GM21423 (cell line): Measurements from ENCODE around the gene TEX12.

Experiments used
- ATAC-seq: cut with Tn5 transposase; IDR thresholded peaks from one replicate; pipeline ENCODE4 v1.9.1; 2021; ENCODE audit warnings: mild to moderate bottlenecking, moderate library complexity; ENCODE audit not compliant: unreplicated experiment

TEX12 gene

DNA sequence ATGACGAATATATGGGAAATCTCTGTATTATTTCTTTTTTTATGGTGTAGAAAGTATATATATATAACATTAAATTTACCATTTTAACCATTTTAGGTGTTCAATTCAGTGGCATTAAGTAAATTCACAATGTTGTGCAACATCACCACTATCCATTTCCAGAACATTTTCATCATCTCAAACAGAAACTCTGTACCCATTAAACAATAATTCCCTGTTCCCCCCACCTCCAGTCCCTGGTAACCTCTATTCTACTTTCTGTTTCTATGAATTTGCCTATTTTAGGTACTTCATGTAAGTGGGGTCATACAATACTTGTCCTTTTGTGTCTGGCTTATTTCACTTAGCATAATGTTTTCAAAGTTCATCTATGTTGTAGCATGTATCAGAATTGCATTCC lies 43.7 kb downstream of the TEX12 start:
- no peak for ATAC-seq

- no peak for ATAC-seq
These were observed 44.4 kb downstream of the TEX12 start for GRCh38 chr11:112211536-112211935.

DNA sequence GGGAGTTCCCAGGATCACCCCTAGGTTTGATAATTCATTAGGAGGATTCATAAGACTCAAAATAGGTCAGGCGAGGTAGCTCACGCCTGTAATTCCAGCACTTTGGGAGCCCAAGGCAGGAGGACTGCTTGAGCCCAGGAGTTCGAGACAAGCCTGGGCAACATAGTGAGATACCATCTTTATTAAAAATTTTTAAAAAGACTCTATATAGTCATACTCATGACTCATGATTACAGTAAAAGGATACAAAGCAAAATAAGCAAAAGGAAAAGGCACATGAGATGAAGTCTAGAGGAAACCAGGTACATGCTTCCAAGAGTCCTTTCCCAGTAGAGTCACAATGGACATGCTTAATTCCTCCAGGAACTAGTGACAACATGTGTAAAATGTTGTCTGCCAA lies 45.1 kb downstream of the TEX12 start:
- ATAC-seq: no peak

DNA sequence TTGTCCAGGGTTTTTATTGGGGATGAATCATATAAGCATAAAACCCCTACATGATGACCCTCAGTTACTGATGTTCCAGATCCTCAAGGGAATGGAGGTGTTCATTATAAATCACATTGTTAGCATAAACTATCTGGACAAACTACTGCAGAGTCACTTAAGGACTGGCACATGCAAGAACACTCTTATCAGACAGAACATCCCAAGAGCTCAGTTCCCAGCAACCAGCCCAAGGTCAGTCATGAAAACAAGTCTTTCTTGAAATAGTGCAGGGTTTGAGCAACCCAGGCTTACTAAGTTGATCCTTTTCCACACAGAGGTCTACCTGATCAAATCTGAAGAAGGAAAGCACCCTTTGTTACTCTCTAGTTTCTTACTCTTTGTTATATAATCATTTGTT lies 45.5 kb downstream of the TEX12 start:
- ATAC-seq: no peak

DNA sequence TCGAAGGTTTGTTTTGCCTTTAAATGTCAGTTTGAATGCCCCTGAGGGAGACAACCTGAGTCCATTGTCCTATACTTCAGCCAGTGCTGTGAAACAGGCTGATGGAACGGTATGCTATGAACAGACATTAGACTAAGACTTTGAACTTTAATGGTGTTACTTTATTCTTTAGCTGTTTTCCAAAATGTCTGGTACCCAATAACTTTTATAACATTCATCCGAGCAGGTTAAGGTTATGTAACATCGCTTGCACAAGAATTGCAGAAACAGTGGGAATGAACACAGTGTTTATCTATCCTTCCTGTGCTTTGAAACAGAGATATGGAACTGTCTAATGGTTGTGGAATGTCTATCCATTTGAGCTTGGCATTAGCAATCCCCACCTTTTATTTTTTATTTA lies 46.6 kb downstream of the TEX12 start:
- no peak for ATAC-seq

DNA sequence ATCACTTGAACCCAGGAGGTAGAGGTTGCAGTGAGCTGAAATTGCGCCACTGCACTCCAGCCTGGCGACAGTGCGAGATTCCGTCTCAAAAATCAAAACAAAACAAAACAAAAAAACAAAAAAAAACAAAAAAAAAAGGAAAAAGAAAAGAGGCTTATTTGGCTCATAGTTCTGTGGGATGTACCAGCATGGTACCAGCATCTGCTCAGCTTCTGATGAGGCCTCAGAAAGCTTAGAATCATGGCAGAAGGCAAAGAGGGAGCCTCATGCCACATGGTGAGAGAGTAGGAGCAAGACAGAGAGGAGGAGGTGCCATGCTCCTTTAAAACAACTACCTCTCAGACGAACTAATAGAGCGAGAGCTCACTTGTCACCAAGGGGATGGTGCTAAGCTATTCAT lies 48.4 kb downstream of the TEX12 start:
- ATAC-seq: no peak

GRCh38 chr11:112216561-112217105 lies 49.5 kb downstream of the TEX12 start:
- no peak for ATAC-seq

DNA sequence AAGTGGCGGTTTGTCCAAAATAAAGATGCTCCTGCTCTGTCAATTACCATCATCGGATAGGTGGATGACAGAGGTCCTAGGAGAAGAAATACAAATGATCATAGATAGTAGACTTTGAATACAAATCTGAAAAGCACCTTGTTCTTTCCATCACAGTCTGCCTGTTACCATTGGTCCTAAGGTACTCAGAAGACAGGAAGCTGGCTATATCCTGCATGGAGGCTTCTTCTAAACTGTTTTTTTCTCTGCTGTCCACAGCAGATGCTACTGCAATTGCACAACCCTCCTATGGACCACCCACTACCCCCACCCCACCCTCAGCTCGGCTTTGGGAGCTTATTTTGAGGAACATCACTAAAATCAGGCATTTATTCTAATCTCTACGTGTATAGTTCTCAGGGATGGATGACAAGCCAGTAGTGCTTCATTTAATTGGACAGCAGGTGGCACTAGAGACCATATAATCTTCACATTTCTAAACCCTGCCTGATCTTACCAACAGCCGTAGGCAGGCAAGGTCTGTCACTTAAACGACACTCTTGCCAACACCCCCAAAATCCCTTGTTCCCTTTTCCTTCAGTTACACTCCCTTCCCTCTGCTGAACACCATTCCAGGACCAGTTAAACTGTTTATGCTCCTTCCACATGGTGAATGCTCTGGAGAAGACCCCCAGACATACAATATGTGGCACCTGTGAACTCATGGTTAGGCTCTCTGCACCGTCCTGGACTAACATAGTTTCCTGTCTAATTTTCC lies 52.5 kb downstream of the TEX12 start:
- peak; percentile 92 for ATAC-seq

GRCh38 chr11:112221274-112221835 lies 54.2 kb downstream of the TEX12 start:
- ATAC-seq: no peak
